Neural progenitor cell (in vitro differentiated cells): Measurements from ENCODE around the gene GLYATL3.
"Not testable (repeated sequence)": the region's sequence is repeated elsewhere in the genome, so short reads cannot be mapped to it uniquely, and the experiment has no call there.

Experiments used
- CTCF ChIP-seq: fragments of 200-600 bp; sonication (generic); IDR thresholded peaks from 2 replicates; pipeline ENCODE4 v1.5.1; 2017; ENCODE audit warnings: antibody characterized with exemption, mild to moderate bottlenecking
- EZH2 ChIP-seq: fragments of 200-600 bp; sonication (generic); IDR thresholded peaks from 2 replicates; pipeline ENCODE4 v1.6.1; 2017; ENCODE audit warnings: antibody characterized with exemption, mild to moderate bottlenecking, moderate library complexity
- EZH2phosphoT487 ChIP-seq: fragments of 200-600 bp; sonication (generic); IDR thresholded peaks from 2 replicates; pipeline ENCODE4 v1.6.1; 2017; ENCODE audit warnings: antibody characterized with exemption

- not testable (repeated sequence) for TF ChIP-seq EZH2, CTCF, EZH2phosphoT487
These were observed 17.9 kb upstream of the GLYATL3 start for GRCh38 chr6:49481846-49482245.
